Measurements from ENCODE around the gene PFDN5. TPM values are rescaled to one million over a fixed set of nuclear protein-coding genes. Genes with fewer than 3 reads are reported as not detected.

Gene PFDN5
- total RNA-seq, 1 experiment from 2014 or later, result 340 TPM

GRCh38 chr12:53287741-53288216, 7.6 kb upstream of the PFDN5 start:
- peaks cover 18% of the 10 kb centered on the region for H3K36me3 ChIP-seq (ENCODE audit: control insufficient read depth, insufficient read depth, low read length)
- no peak overlapping the region for H3K4me3 ChIP-seq (ENCODE audit: low read depth in 2 of 2, low read length in 2 of 2)
- no peak overlapping the region for H3K27ac ChIP-seq (ENCODE audit: low read length)
- ChIA-PET CTCF (interaction anchor here (0.5 to 1.3 kb wide), 3 partner anchors 68 to 147 kb away, joined by 3 to 8 read pairs (median 4); no protein-coding TSS in a partner anchor), POLR2A (interaction anchor here (1.1 kb wide), 1 partner anchor 129 kb away, joined by 3 read pairs; no protein-coding TSS in a partner anchor)
- no peaks in the 10 kb centered on the region for H3K4me1 ChIP-seq (ENCODE audit: control insufficient read depth, insufficient read depth, low read length)
- TF ChIP-seq TCF7L2 (IDR thresholded peaks at IDR 0.05; ENCODE audit: low read depth, low read length) (no peak), CTCF (IDR thresholded peaks at IDR 0.05) (peak; percentile 87; the same call in 1 of the 2 replicates)
- no peaks in the 10 kb centered on the region for H3K27me3 ChIP-seq (ENCODE audit: control insufficient read depth, insufficient read depth, low read length)
- peak; percentile 86 for ATAC-seq
- no TSS peak for BruUV-seq (replicated peaks)
- intact Hi-C loops (cut with micrococcal nuclease; ENCODE audit: unreplicated experiment) (loop anchor here (1.0 kb wide), 1 partner anchor 74 kb away; no protein-coding TSS in a partner anchor), in situ Hi-C loops (cut with HindIII; ENCODE audit: low pct_unique_long_range_greater_than_20kb, low sequenced_read_pairs) (no loop called here)
- H3K9me3 ChIP-seq (ENCODE audit: control insufficient read depth, insufficient read depth, low read depth, low read length), result no peaks in the 10 kb centered on the region
- peak; percentile 63 for DNase-seq (ENCODE audit: low read depth, low spot score)

GRCh38 chr12:53288322-53288721, 7.0 kb upstream of the PFDN5 start:
- DNase-seq (ENCODE audit: low read depth, low spot score) (no peak), ATAC-seq (no peak)
- H3K4me1 ChIP-seq (ENCODE audit: control insufficient read depth, insufficient read depth, low read length), result no peaks in the 10 kb centered on the region
- in situ Hi-C loops (cut with HindIII; ENCODE audit: low pct_unique_long_range_greater_than_20kb, low sequenced_read_pairs), result no loop called here
- TF ChIP-seq SIN3A (IDR thresholded peaks at IDR 0.05; ENCODE audit: borderline replicate concordance, insufficient read depth, low read depth, low read length) (no peak), TCF7L2 (IDR thresholded peaks at IDR 0.05; ENCODE audit: low read depth, low read length) (no peak), POLR2AphosphoS5 (IDR thresholded peaks at IDR 0.05; ENCODE audit: low read depth, low read length) (no peak), REST (IDR thresholded peaks at IDR 0.05; ENCODE audit: insufficient read depth in 1 of 2, low read depth in 2 of 2, low read length in 1 of 2) (no peak), CTCF (IDR thresholded peaks at IDR 0.05) (no peak)
- H3K36me3 ChIP-seq (ENCODE audit: control insufficient read depth, insufficient read depth, low read length), result peaks cover 14% of the 10 kb centered on the region
- H3K27ac ChIP-seq (ENCODE audit: low read length), result no peak overlapping the region
- H3K27me3 ChIP-seq (ENCODE audit: control insufficient read depth, insufficient read depth, low read length), result no peaks in the 10 kb centered on the region
- no peaks in the 10 kb centered on the region for H3K9me3 ChIP-seq (ENCODE audit: control insufficient read depth, insufficient read depth, low read depth, low read length)
- ChIA-PET CTCF (interaction anchor here (0.6 to 1.3 kb wide), 2 partner anchors 67 to 68 kb away, joined by 3 read pairs; no protein-coding TSS in a partner anchor), POLR2A (interaction anchor here (1.1 kb wide), 1 partner anchor 129 kb away, joined by 3 read pairs; no protein-coding TSS in a partner anchor)
- no TSS peak for BruUV-seq (replicated peaks)
- intact Hi-C loops (cut with micrococcal nuclease; ENCODE audit: unreplicated experiment), result no loop called here
- no peak overlapping the region for H3K4me3 ChIP-seq (ENCODE audit: low read depth in 2 of 2, low read length in 2 of 2)

Measured in Panc1 (cell line).